K562 (cell line): ENCODE measurements around the gene DCAF11.

Experiments
- ELK1 ChIP-seq: sonication (generic); formaldehyde crosslinking; IDR thresholded peaks from 2 replicates; pipeline ENCODE4 v1.8.1; 2022; ENCODE audit warnings: missing genetic modification reagents
- FOS ChIP-seq: IDR thresholded peaks from 3 replicates; pipeline ENCODE4 v1.6.1; 2011; ENCODE audit not compliant: insufficient read length; ENCODE audit errors: extremely low read depth
- FOXO4 ChIP-seq: fragments of 450-650 bp; formaldehyde crosslinking; IDR thresholded peaks from 2 replicates; pipeline ENCODE4 v1.4.0; 2020; ENCODE audit warnings: mild to moderate bottlenecking, moderate library complexity
- HDAC2 ChIP-seq: fragments of 450-650 bp; IDR thresholded peaks from 2 replicates; pipeline ENCODE4 v1.6.1; 2016; ENCODE audit warnings: mild to moderate bottlenecking
- HNRNPL ChIP-seq: fragments of 200-400 bp; formaldehyde crosslinking; IDR thresholded peaks from 2 replicates; pipeline ENCODE4 v1.6.1; 2017; ENCODE audit warnings: low read depth, mild to moderate bottlenecking, low read length
- KDM5B ChIP-seq: fragments of 200-600 bp; sonication (generic); IDR thresholded peaks from 2 replicates; pipeline ENCODE4 v1.6.1; 2012; ENCODE audit warnings: low read depth, mild to moderate bottlenecking, moderate library complexity, low read length, control low read depth, inconsistent platforms; ENCODE audit not compliant: insufficient replicate concordance
- NR1H2 ChIP-seq: sonication (generic); formaldehyde crosslinking; IDR thresholded peaks from 2 replicates; pipeline ENCODE4 v1.4.0; 2020; ENCODE audit warnings: mild to moderate bottlenecking, missing genetic modification reagents
- NRF1 ChIP-seq, 2 experiments: fragments of 450-650 bp; IDR thresholded peaks in 1 of 2; conservative IDR thresholded peaks in 1 of 2; 2 replicates each; pipeline ENCODE4 v1.6.1; 2014; ENCODE audit warnings: mild to moderate bottlenecking in 2 of 2
- RNF219 ChIP-seq: fragments of 250-450 bp; sonication (Bioruptor Pico); IDR thresholded peaks from 2 replicates; pipeline ENCODE4 v1.5.0; 2022; ENCODE audit warnings: mild to moderate bottlenecking
- ZC3H8 ChIP-seq: fragments of 450-650 bp; IDR thresholded peaks from 2 replicates; pipeline ENCODE4 v1.6.1; 2017
- ZNF232 ChIP-seq: sonication (generic); formaldehyde crosslinking; IDR thresholded peaks from 2 replicates; pipeline ENCODE4 v1.8.0; 2022; ENCODE audit warnings: mild to moderate bottlenecking, missing genetic modification reagents

- TF ChIP-seq ZNF232 (no peak), RNF219 (no peak), NRF1 (conservative IDR thresholded peaks at IDR 0.05 in 1 of 2, IDR thresholded peaks at IDR 0.05 in 1 of 2) (no peak), FOXO4 (CRISPR knock-in tag) (no peak), HDAC2 (no peak), ELK1 (CRISPR knock-in tag) (no peak), ZC3H8 (no peak), NR1H2 (CRISPR knock-in tag) (no peak), FOS (no peak), KDM5B (no peak), HNRNPL (no peak)
These were observed 24.8 kb downstream of the DCAF11 start for GRCh38 chr14:24139272-24139934.
